Caco-2 (cell line): ENCODE measurements around the gene ANGEL2. TPM values are rescaled to one million over a fixed set of nuclear protein-coding genes. Genes with fewer than 3 reads are reported as not detected.

Source experiments
- BruUV-seq: library from RNA; stranded (reverse); fragments of 400-500 nt; replicated peaks from 2 replicates; lab custom pipeline; 2021; lab: Mats Ljungman, UMichigan
- CTCF ChIA-PET: fragments of 300-600 bp; sonication (Branson Sonifier 250); formaldehyde crosslinking; loops from one replicate; lab custom pipeline; 2022; ENCODE audit warnings: antibody characterized with exemption; lab: Charles Lee
- POLR2A ChIA-PET: fragments of 300-600 bp; sonication (Branson Sonifier 250); formaldehyde crosslinking; loops from one replicate; lab custom pipeline; 2022; ENCODE audit warnings: antibody characterized with exemption; lab: Charles Lee
- DNase-seq, 2 experiments: peaks; one replicate each; pipeline versions ENCODE4 v3.0.0 to v3.0.0-alpha.2; 2020 to 2022
- H3K27me3 ChIP-seq: replicated peaks from 2 replicates; pipeline ENCODE4 v1.6.0; 2011; ENCODE audit warnings: low read length; ENCODE audit not compliant: control insufficient read depth, insufficient read depth
- H3K36me3 ChIP-seq: 2 replicates; pipeline ENCODE4 v1.5.1; 2011; ENCODE audit warnings: low read length; ENCODE audit not compliant: control insufficient read depth, insufficient read depth
- H3K4me1 ChIP-seq: fragments of 250-450 bp; sonication (Bioruptor Pico); 2 replicates; pipeline ENCODE4 v1.5.1; 2020; ENCODE audit warnings: mild to moderate bottlenecking
- H3K4me3 ChIP-seq: 2 replicates; pipeline ENCODE4 v1.5.1; 2011; ENCODE audit warnings: low read depth, mild to moderate bottlenecking, control low read depth, low read length
- H3K9me3 ChIP-seq: fragments of 250-450 bp; sonication (Bioruptor Pico); 2 replicates; pipeline ENCODE4 v1.5.1; 2020; ENCODE audit warnings: mild to moderate bottlenecking, moderate library complexity
- H3K27ac Mint-ChIP-seq: one replicate; pipeline ENCODE4 v1.8.0; 2022; ENCODE audit warnings: mixed read lengths; ENCODE audit not compliant: unreplicated experiment
- H3K27me3 Mint-ChIP-seq: one replicate; pipeline ENCODE4 v1.8.0; 2022; ENCODE audit warnings: mixed read lengths; ENCODE audit not compliant: insufficient read depth, unreplicated experiment
- H3K36me3 Mint-ChIP-seq: one replicate; pipeline ENCODE4 v1.8.0; 2022; ENCODE audit warnings: mild to moderate bottlenecking, mixed read lengths; ENCODE audit not compliant: insufficient read depth, unreplicated experiment
- H3K4me1 Mint-ChIP-seq: one replicate; pipeline ENCODE4 v1.8.0; 2022; ENCODE audit warnings: low read depth, mixed read lengths; ENCODE audit not compliant: unreplicated experiment
- H3K4me3 Mint-ChIP-seq: one replicate; pipeline ENCODE4 v1.8.0; 2022; ENCODE audit warnings: mild to moderate bottlenecking, moderate library complexity, mixed read lengths; ENCODE audit not compliant: unreplicated experiment
- H3K9me3 Mint-ChIP-seq: one replicate; pipeline ENCODE4 v1.8.0; 2022; ENCODE audit warnings: mixed read lengths; ENCODE audit not compliant: unreplicated experiment
- intact Hi-C: fragments of 100-400 bp; cut with micrococcal nuclease; formaldehyde crosslinking; loops from one replicate; pipeline ENCODE4 v1.10.0; 2022; ENCODE audit not compliant: unreplicated experiment
- total RNA-seq: library from RNA; stranded (reverse); gene quantifications from 2 replicates; pipeline ENCODE4 v1.2.3, GENCODE V29; 2022
- TF ChIP-seq, protein P1 (sequence below), 2 experiments: fragments of 200-600 bp in 1 of 2; IDR thresholded peaks; 1 replicate in 1 of 2; 2 replicates in 1 of 2; pipeline versions ENCODE4 v1.5.1 to v1.8.0; 2011 to 2022; ENCODE audit warnings: antibody characterized with exemption in 1 of 2, control low read depth in 1 of 2, inconsistent platforms in 1 of 2, low read depth in 1 of 2, low read length in 1 of 2, mild to moderate bottlenecking in 1 of 2, moderate library complexity in 1 of 2; ENCODE audit not compliant: insufficient read depth in 1 of 2, severe bottlenecking in 1 of 2, unreplicated experiment in 1 of 2

The ANGEL2 gene
- total RNA-seq, 1 experiment from 2014 or later: 34.8 TPM

DNA sequence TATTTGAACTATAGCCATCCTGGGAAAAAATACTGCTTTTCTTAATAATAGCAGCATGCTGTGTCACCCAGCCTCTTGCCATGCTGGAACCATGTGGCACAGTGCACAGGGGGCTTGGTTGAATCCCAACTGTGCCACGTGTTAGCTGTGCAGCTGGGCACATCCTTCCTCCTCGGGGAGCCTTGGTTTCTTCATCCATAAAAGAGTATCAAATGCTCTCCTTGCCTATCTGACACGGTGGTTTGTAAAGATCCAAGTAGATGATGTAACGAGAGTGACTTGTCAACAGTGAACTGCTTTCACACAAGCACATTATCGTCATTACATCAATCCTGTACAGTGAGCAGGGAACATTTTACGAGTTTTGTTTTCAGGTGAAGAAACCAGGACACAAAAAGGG lies 41.0 kb downstream of the ANGEL2 start:
- no peaks in the 10 kb centered on the region for H3K27me3 Mint-ChIP-seq
- H3K4me3 Mint-ChIP-seq: no peak overlapping the region
- Histone ChIP-seq H3K4me1 (no peaks in the 10 kb centered on the region), H3K4me3 (no peak overlapping the region), H3K36me3 (no peaks in the 10 kb centered on the region), H3K9me3 (no peaks in the 10 kb centered on the region), H3K27me3 (no peaks in the 10 kb centered on the region)
- BruUV-seq: no TSS peak
- no peaks in the 10 kb centered on the region for H3K9me3 Mint-ChIP-seq
- H3K27ac Mint-ChIP-seq: no peak overlapping the region
- TF ChIP-seq, protein P1, sequence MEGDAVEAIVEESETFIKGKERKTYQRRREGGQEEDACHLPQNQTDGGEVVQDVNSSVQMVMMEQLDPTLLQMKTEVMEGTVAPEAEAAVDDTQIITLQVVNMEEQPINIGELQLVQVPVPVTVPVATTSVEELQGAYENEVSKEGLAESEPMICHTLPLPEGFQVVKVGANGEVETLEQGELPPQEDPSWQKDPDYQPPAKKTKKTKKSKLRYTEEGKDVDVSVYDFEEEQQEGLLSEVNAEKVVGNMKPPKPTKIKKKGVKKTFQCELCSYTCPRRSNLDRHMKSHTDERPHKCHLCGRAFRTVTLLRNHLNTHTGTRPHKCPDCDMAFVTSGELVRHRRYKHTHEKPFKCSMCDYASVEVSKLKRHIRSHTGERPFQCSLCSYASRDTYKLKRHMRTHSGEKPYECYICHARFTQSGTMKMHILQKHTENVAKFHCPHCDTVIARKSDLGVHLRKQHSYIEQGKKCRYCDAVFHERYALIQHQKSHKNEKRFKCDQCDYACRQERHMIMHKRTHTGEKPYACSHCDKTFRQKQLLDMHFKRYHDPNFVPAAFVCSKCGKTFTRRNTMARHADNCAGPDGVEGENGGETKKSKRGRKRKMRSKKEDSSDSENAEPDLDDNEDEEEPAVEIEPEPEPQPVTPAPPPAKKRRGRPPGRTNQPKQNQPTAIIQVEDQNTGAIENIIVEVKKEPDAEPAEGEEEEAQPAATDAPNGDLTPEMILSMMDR (IDR thresholded peaks at IDR 0.05; ENCODE audit: insufficient read depth in 1 of 2, low read depth in 1 of 2, low read length in 1 of 2, severe bottlenecking in 1 of 2, unreplicated experiment in 1 of 2): no peak
- ChIA-PET POLR2A (no interaction called here), CTCF (no interaction called here)
- no peaks in the 10 kb centered on the region for H3K4me1 Mint-ChIP-seq
- no peaks in the 10 kb centered on the region for H3K36me3 Mint-ChIP-seq
- no peak for DNase-seq
- intact Hi-C loops: no loop called here

- CTCF ChIA-PET: no interaction called here
- TF ChIP-seq, protein P1 (IDR thresholded peaks at IDR 0.05; ENCODE audit: insufficient read depth in 1 of 2, low read depth in 1 of 2, low read length in 1 of 2, severe bottlenecking in 1 of 2, unreplicated experiment in 1 of 2): no peak
Observed at GRCh38 chr1:212973899-212974298, 41.8 kb downstream of the ANGEL2 start.

GRCh38 chr1:212973426-212973825 lies 42.2 kb downstream of the ANGEL2 start:
- POLR2A ChIA-PET: no interaction called here
- H3K36me3 Mint-ChIP-seq: no peaks in the 10 kb centered on the region
- no peak overlapping the region for H3K27ac Mint-ChIP-seq

More at GRCh38 chr1:212973899-212974298, 41.8 kb downstream of the ANGEL2 start:
- no peaks in the 10 kb centered on the region for H3K4me1 Mint-ChIP-seq
- H3K36me3 Mint-ChIP-seq: no peaks in the 10 kb centered on the region
- DNase-seq: no peak
- no peaks in the 10 kb centered on the region for H3K27me3 Mint-ChIP-seq
- no peaks in the 10 kb centered on the region for H3K4me1 ChIP-seq
- POLR2A ChIA-PET: no interaction called here
- no peaks in the 10 kb centered on the region for H3K36me3 ChIP-seq
- no peaks in the 10 kb centered on the region for H3K27me3 ChIP-seq
- H3K9me3 Mint-ChIP-seq: no peaks in the 10 kb centered on the region
- intact Hi-C loops: no loop called here
- H3K4me3 Mint-ChIP-seq: no peak overlapping the region
- no peak overlapping the region for H3K4me3 ChIP-seq
- no TSS peak for BruUV-seq
- H3K9me3 ChIP-seq: no peaks in the 10 kb centered on the region
- no peak overlapping the region for H3K27ac Mint-ChIP-seq

More at GRCh38 chr1:212973426-212973825, 42.2 kb downstream of the ANGEL2 start:
- TF ChIP-seq, protein P1 (IDR thresholded peaks at IDR 0.05; ENCODE audit: insufficient read depth in 1 of 2, low read depth in 1 of 2, low read length in 1 of 2, severe bottlenecking in 1 of 2, unreplicated experiment in 1 of 2): no peak
- Mint-ChIP-seq H3K27me3 (no peaks in the 10 kb centered on the region), H3K4me1 (no peaks in the 10 kb centered on the region), H3K4me3 (no peak overlapping the region), H3K9me3 (no peaks in the 10 kb centered on the region)
- H3K4me1 ChIP-seq: no peaks in the 10 kb centered on the region
- no peaks in the 10 kb centered on the region for H3K36me3 ChIP-seq
- H3K9me3 ChIP-seq: no peaks in the 10 kb centered on the region
- H3K27me3 ChIP-seq: no peaks in the 10 kb centered on the region
- intact Hi-C loops: no loop called here
- CTCF ChIA-PET: no interaction called here
- DNase-seq: no peak
- no TSS peak for BruUV-seq
- H3K4me3 ChIP-seq: no peak overlapping the region
